Liver (tissue), 9 donors: Measurements from ENCODE around the gene DOCK8. TPM values are rescaled to one million over a fixed set of nuclear protein-coding genes. Genes with fewer than 3 reads are reported as not detected.

ENCODE experiments used
- DNase-seq: peaks from one replicate; pipeline ENCODE4 v3.0.0-alpha.2; 2017; ENCODE audit warnings: low spot score
- H3K27ac ChIP-seq, 2 donors: one replicate each; pipeline ENCODE4 v1.7.0; 2013; ENCODE audit warnings: inconsistent platforms in 2 of 2, low read length in 2 of 2, control low read depth in 1 of 2, low read depth in 1 of 2, mild to moderate bottlenecking in 1 of 2
- H3K27me3 ChIP-seq, 4 donors: one replicate each; pipeline versions ENCODE4 v1.6.1 to v1.7.0; 2013; ENCODE audit warnings: low read length in 3 of 4, inconsistent platforms in 1 of 4, mild to moderate bottlenecking in 1 of 4, moderate library complexity in 1 of 4; ENCODE audit not compliant: control insufficient read depth in 4 of 4, insufficient read depth in 4 of 4
- H3K36me3 ChIP-seq, 4 donors: one replicate each; pipeline versions ENCODE4 v1.6.1 to v1.7.0; 2013; ENCODE audit warnings: low read length in 3 of 4, mild to moderate bottlenecking in 3 of 4, low read depth in 1 of 4, moderate library complexity in 1 of 4; ENCODE audit not compliant: control insufficient read depth in 4 of 4, insufficient read depth in 3 of 4
- H3K4me1 ChIP-seq, 4 donors: one replicate each; pipeline versions ENCODE4 v1.6.1 to v1.7.0; 2013; ENCODE audit warnings: low read length in 3 of 4, mild to moderate bottlenecking in 3 of 4, moderate library complexity in 1 of 4; ENCODE audit not compliant: control insufficient read depth in 4 of 4, insufficient read depth in 4 of 4
- H3K4me3 ChIP-seq, 3 donors: one replicate each; pipeline versions ENCODE4 v1.6.1 to v1.7.0; 2013; ENCODE audit warnings: low read length in 3 of 3, control low read depth in 1 of 3, low read depth in 1 of 3, mild to moderate bottlenecking in 1 of 3
- H3K9ac ChIP-seq, 2 donors: one replicate each; pipeline ENCODE4 v1.7.0; 2013; ENCODE audit warnings: low read length in 2 of 2, mild to moderate bottlenecking in 2 of 2, moderate library complexity in 2 of 2, control low read depth in 1 of 2, low read depth in 1 of 2
- H3K9me3 ChIP-seq, 4 donors: one replicate each; pipeline versions ENCODE4 v1.6.1 to v1.7.0; 2013; ENCODE audit warnings: low read length in 3 of 4; ENCODE audit not compliant: control insufficient read depth in 4 of 4
- ATF3 ChIP-seq: IDR thresholded peaks from 2 replicates; pipeline ENCODE4 v1.6.1; 2016; ENCODE audit warnings: antibody characterized with exemption
- EGR1 ChIP-seq, 2 donors: IDR thresholded peaks; 2 replicates each; pipeline ENCODE4 v1.6.1; 2016 to 2018; ENCODE audit warnings: antibody characterized with exemption in 2 of 2, low read depth in 2 of 2
- FOXA1 ChIP-seq: IDR thresholded peaks from 2 replicates; pipeline ENCODE4 v1.6.1; 2016; ENCODE audit warnings: antibody characterized with exemption
- FOXA2 ChIP-seq: IDR thresholded peaks from 2 replicates; pipeline ENCODE4 v1.6.1; 2016; ENCODE audit warnings: antibody characterized with exemption
- GABPA ChIP-seq, 2 donors: IDR thresholded peaks in 1 of 2; conservative IDR thresholded peaks in 1 of 2; 2 replicates each; pipeline ENCODE4 v1.6.1; 2016; ENCODE audit warnings: antibody characterized with exemption in 2 of 2, mild to moderate bottlenecking in 1 of 2, moderate library complexity in 1 of 2
- HNF4A ChIP-seq, 2 donors: conservative IDR thresholded peaks; 2 replicates each; pipeline ENCODE4 v1.6.1; 2016; ENCODE audit warnings: antibody characterized with exemption in 2 of 2, mild to moderate bottlenecking in 2 of 2
- HNF4G ChIP-seq: IDR thresholded peaks from 2 replicates; pipeline ENCODE4 v1.6.1; 2016; ENCODE audit warnings: antibody characterized with exemption
- JUND ChIP-seq, 2 donors: IDR thresholded peaks; 2 replicates each; pipeline ENCODE4 v1.6.1; 2016; ENCODE audit warnings: antibody characterized with exemption in 2 of 2
- MAX ChIP-seq: IDR thresholded peaks from 2 replicates; pipeline ENCODE4 v1.6.1; 2016; ENCODE audit warnings: antibody characterized with exemption
- NR2F2 ChIP-seq: IDR thresholded peaks from 2 replicates; pipeline ENCODE4 v1.6.1; 2016; ENCODE audit warnings: antibody characterized with exemption
- RAD21 ChIP-seq, 2 donors: IDR thresholded peaks; 2 replicates each; pipeline ENCODE4 v1.6.1; 2016; ENCODE audit warnings: antibody characterized with exemption in 2 of 2, mild to moderate bottlenecking in 2 of 2
- RXRA ChIP-seq, 2 donors: IDR thresholded peaks; 2 replicates each; pipeline ENCODE4 v1.6.1; 2017 to 2018; ENCODE audit warnings: antibody characterized with exemption in 2 of 2, mild to moderate bottlenecking in 1 of 2
- SP1 ChIP-seq: IDR thresholded peaks from 2 replicates; pipeline ENCODE4 v1.6.1; 2018; ENCODE audit warnings: antibody characterized with exemption, mild to moderate bottlenecking
- TAF1 ChIP-seq: conservative IDR thresholded peaks from 2 replicates; pipeline ENCODE4 v1.6.1; 2016; ENCODE audit warnings: antibody characterized with exemption, mild to moderate bottlenecking
- YY1 ChIP-seq: IDR thresholded peaks from 2 replicates; pipeline ENCODE4 v1.6.1; 2016; ENCODE audit warnings: antibody characterized with exemption, mild to moderate bottlenecking
- ZBTB33 ChIP-seq: IDR thresholded peaks from 2 replicates; pipeline ENCODE4 v1.6.1; 2016; ENCODE audit warnings: antibody characterized with exemption
- WGBS: extraction: QIAGEN DNeasy Blood & Tissue Kit; methylation state at CpG from one replicate; pipeline ENCODE4 v1.1.7; 2013; 5-methylcytosine and 5-hydroxymethylcytosine counted together
- polyA plus RNA-seq, 2 donors: library from polyadenylated mRNA; stranded (reverse) in 1 of 2; unstranded in 1 of 2; fragments of 200-250 nt in 1 of 2; fragments of >200 nt in 1 of 2; fragmentation: Nextera tagmentation in 1 of 2; extraction: Ambion mirVana in 1 of 2; gene quantifications; one replicate each; pipeline versions ENCODE4 v1.2.1 to v1.2.3, GENCODE V29; 2013 to 2015
- total RNA-seq, 2 donors: library from RNA; depleted of rRNA; stranded (reverse); fragments of >200 nt; gene quantifications; one replicate each; pipeline ENCODE4 v1.2.3, GENCODE V29; 2014
- TF ChIP-seq, protein P1 (sequence below): fragments of 150-350 bp; IDR thresholded peaks from 2 replicates; pipeline ENCODE4 v1.5.1; 2017; ENCODE audit warnings: improper control_type of control experiment, low read depth, low read length; ENCODE audit not compliant: missing input control
- TF ChIP-seq, protein P2 (sequence below): IDR thresholded peaks from 2 replicates; pipeline ENCODE4 v1.6.1; 2016; ENCODE audit warnings: antibody characterized with exemption, mild to moderate bottlenecking
- donor health status: healthy.
- donor health status: healthy.
- donor health status: healthy.
- donor health status: healthy.
- donor health status: healthy.

The DOCK8 gene
- total and polyA plus RNA-seq, 4 donors, result 3.8 to 22.6 (median 7.4) TPM

DNA sequence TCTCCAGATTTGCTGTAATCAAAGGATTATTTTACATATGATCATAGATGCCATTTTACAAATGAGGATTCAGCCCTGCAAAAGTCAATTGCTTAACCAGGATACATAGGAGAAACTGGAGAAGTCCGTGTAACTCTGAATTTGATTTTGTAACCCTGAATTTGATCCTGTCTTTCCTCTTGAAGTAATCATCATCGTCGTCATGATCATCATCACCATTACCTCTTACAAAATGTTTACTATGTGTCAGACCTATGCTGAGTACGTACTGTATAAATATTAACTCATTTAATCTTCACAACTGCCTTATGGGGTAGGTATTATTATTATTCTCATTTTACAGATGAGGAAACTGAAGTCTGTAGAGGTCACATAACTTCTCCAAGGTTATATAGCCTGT, 271.5 kb downstream of the DOCK8 start:
- Histone ChIP-seq H3K9me3 (no peaks in the 10 kb centered on the region), H3K27me3 (peaks cover 0 to 17% (median 5%) of the 10 kb centered on the region in 4 donors), H3K9ac (no peak overlapping the region), H3K27ac (no peak overlapping the region), H3K4me3 (no peak overlapping the region), H3K36me3 (no peaks in the 10 kb centered on the region), H3K4me1 (peaks cover 0 to 18% (median 13%) of the 10 kb centered on the region in 4 donors)
- TF ChIP-seq RXRA (IDR thresholded peaks at IDR 0.05) (no peak), FOXA1 (no peak), MAX (no peak), HNF4A (conservative IDR thresholded peaks at IDR 0.05) (no peak), EGR1 (IDR thresholded peaks at IDR 0.05; ENCODE audit: low read depth in 2 of 2) (no peak), GABPA (IDR thresholded peaks at IDR 0.05 in 1 of 2, conservative IDR thresholded peaks at IDR 0.05 in 1 of 2) (no peak), ATF3 (no peak), HNF4G (no peak), NR2F2 (no peak), TAF1 (no peak), SP1 (no peak), ZBTB33 (no peak), JUND (IDR thresholded peaks at IDR 0.05) (no peak), YY1 (no peak), FOXA2 (no peak), RAD21 (IDR thresholded peaks at IDR 0.05) (no peak)
- TF ChIP-seq, protein P1, sequence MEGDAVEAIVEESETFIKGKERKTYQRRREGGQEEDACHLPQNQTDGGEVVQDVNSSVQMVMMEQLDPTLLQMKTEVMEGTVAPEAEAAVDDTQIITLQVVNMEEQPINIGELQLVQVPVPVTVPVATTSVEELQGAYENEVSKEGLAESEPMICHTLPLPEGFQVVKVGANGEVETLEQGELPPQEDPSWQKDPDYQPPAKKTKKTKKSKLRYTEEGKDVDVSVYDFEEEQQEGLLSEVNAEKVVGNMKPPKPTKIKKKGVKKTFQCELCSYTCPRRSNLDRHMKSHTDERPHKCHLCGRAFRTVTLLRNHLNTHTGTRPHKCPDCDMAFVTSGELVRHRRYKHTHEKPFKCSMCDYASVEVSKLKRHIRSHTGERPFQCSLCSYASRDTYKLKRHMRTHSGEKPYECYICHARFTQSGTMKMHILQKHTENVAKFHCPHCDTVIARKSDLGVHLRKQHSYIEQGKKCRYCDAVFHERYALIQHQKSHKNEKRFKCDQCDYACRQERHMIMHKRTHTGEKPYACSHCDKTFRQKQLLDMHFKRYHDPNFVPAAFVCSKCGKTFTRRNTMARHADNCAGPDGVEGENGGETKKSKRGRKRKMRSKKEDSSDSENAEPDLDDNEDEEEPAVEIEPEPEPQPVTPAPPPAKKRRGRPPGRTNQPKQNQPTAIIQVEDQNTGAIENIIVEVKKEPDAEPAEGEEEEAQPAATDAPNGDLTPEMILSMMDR, result no peak
- TF ChIP-seq, protein P2, sequence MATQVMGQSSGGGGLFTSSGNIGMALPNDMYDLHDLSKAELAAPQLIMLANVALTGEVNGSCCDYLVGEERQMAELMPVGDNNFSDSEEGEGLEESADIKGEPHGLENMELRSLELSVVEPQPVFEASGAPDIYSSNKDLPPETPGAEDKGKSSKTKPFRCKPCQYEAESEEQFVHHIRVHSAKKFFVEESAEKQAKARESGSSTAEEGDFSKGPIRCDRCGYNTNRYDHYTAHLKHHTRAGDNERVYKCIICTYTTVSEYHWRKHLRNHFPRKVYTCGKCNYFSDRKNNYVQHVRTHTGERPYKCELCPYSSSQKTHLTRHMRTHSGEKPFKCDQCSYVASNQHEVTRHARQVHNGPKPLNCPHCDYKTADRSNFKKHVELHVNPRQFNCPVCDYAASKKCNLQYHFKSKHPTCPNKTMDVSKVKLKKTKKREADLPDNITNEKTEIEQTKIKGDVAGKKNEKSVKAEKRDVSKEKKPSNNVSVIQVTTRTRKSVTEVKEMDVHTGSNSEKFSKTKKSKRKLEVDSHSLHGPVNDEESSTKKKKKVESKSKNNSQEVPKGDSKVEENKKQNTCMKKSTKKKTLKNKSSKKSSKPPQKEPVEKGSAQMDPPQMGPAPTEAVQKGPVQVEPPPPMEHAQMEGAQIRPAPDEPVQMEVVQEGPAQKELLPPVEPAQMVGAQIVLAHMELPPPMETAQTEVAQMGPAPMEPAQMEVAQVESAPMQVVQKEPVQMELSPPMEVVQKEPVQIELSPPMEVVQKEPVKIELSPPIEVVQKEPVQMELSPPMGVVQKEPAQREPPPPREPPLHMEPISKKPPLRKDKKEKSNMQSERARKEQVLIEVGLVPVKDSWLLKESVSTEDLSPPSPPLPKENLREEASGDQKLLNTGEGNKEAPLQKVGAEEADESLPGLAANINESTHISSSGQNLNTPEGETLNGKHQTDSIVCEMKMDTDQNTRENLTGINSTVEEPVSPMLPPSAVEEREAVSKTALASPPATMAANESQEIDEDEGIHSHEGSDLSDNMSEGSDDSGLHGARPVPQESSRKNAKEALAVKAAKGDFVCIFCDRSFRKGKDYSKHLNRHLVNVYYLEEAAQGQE, result no peak
- 86% methylated on average over 4 of the region's 4 CpGs for WGBS
- DNase-seq, result no peak
